GM18508 (cell line): ENCODE measurements around the gene SARDH.
"Not testable (repeated sequence)": the region's sequence is repeated elsewhere in the genome, so short reads cannot be mapped to it uniquely, and the experiment has no call there.

Experiments
- ATAC-seq: cut with Tn5 transposase; IDR thresholded peaks from one replicate; pipeline ENCODE4 v1.9.1; 2021; ENCODE audit warnings: moderate number of reproducible peaks; ENCODE audit not compliant: insufficient read depth, unreplicated experiment

SARDH gene

GRCh38 chr9:133761641-133762248 is 23.6 kb upstream of the SARDH start:
- ATAC-seq = no peak

GRCh38 chr9:133760713-133761290 is 22.6 kb upstream of the SARDH start:
- no peak for ATAC-seq

- no peak for ATAC-seq
Measured at GRCh38 chr9:133759946-133760345, 21.8 kb upstream of the SARDH start.

DNA sequence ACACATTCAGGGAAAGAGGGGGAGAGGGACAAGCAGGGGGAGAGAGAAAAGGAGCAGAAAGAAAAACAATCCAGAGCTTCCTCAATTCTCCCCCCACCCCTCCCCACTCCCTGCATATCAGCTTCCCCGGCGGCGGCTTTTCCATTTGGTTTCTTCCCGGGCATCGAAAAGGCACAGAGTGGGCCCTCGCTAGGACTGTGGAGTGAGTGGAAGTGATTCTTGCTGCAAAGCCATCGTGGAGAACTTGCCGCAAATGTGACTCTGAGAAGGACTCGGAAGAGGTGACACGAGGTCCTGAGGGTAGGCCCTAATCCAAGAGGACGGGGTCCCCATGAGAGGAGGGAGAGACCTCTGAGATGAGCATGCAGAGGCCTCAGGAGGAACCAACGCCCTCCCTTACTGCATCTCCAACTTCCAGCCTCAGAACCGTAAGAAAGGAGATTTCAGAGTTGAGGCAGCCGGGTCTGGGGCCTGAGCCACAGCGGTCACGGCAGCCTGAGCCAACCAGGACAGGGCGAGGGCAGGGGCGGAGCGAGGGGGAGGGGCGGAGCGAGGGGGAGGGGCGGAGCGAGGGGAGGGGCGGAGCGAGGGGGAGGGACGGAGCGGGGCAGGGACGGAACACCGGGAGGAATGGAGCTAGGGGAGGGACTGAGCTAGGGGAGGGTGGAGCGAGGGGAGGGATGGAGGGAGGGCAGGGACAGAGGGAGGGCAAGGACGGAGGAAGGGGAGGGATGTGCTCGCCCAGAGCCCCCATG is 21.2 kb upstream of the SARDH start:
- ATAC-seq = no peak

DNA sequence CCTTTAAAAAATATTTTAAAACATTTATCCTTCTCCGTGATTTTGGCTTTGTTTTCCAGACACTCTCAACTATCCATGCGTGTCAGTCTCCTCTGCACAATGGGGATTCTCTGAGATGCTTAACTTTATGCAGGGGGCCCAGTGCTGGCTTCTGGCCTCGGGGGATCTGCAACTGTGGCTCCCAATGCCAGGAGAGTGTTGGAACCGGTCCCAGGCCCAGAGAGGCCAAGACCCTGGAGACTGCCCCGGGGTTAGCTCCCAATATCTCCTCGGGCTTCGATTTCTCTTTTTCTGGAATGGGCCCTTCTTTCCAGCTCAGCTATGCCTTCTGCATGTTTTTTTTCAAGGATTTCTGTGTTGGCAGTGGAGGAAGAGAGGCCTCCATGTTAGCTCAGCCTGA is 20.1 kb upstream of the SARDH start:
- no peak for ATAC-seq

- no peak for ATAC-seq
Measured at GRCh38 chr9:133754688-133755227, 16.6 kb upstream of the SARDH start.

GRCh38 chr9:133754187-133754586 is 16.0 kb upstream of the SARDH start:
- ATAC-seq = no peak

DNA sequence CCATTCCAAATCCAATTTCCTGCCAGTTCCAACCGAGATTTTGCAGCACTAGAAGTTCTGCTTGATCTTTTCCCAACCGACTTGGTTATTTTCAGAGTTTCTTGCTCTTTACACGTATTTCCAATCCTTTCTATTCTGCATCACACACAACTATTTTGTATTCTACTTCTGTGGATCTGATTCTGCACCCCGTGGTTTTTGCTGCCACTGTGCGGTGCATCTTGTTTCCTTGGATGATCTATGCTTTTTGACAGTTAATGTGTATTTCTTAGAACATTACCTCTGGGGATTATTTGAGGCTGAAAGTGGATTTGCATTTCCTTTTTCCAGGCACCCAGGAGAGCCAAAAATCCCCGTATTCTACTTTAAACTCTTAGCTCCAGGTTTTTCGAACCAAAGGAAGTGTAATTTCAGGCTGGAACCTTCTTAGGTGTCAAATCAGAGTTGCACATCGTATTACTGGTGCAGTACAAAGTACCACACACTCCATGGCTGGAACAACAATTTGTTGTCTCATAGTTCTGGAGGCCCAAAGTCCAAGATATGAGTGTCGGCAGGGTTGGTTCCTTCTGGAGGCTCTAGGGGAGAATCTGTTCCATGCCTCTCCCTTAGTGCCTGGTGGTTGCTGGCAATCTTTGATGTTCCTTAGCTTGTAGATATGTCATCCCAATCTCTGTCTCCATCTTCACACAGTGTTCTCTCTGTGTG is 14.7 kb upstream of the SARDH start:
- ATAC-seq = no peak

GRCh38 chr9:133750982-133751649 is 13.0 kb upstream of the SARDH start:
- no peak for ATAC-seq

- no peak for ATAC-seq
Measured at GRCh38 chr9:133747309-133747708, 9.2 kb upstream of the SARDH start.

DNA sequence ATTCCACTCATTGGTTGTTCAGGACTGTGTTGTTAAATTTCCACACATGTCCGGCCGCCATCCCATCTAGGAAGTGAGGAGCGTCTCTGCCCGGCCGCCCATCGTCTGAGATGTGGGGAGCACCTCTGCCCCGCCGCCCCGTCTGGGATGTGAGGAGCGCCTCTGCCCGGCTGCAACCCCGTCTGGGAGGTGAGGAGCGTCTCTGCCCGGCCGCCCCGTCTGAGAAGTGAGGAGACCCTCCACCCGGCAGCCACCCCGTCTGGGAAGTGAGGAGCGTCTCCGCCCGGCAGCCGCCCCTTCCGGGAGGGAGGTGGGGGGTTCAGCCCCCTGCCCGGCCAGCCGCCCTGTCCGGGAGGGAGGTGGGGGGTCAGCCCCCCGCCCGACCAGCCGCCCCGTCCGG is 6.4 kb upstream of the SARDH start:
- not testable (repeated sequence) for ATAC-seq

DNA sequence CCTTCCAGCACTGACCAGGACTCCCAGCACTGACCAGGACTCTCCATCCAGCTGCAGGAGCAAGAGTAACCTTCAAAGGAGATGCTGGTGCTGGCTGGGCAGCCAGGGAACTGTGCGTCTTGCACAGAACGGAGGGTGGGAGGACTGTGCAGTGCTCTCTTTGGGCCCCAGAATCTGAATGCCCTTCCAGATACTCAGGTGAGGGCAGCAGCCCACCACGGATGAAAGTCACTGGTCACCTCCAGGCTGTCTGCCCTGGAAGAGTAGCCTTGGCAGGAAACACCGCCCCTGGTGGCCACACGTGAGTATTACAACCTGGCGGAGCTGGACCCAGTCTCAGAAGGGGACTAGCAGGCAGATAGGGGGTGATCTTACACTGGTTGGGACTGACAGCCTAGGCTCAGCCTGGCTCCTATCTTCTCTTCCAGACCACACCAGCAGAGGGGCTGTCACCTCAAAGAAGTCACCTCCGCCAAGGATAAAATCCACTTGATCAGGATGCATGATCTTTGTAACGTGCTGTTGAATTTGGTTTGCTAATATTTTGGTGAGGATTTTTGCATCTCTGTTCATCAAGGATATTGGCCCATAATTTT is 4.8 kb upstream of the SARDH start:
- no peak for ATAC-seq

DNA sequence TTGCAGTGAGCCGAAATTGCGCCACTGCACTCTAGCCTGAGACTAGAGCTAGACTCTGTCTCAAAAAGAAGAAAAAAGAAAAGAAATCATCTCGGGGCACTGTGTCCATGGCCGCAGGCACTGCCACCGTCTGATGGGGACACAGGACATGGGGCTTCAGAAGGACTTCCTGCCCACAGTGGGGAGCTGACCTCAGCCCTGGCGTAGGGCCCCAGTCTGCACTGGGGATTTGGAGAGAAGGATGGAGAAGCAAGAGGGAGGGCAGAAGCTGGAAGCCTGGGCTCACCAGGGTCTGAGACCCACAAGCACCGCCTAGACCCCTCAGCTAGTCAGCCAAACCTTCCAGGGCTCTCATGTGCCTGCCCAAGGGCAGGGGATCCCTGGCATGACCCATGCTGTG is 4.1 kb upstream of the SARDH start:
- ATAC-seq = no peak

GRCh38 chr9:133741716-133742115 is 3.6 kb upstream of the SARDH start:
- ATAC-seq = no peak

- ATAC-seq = no peak
Measured at GRCh38 chr9:133740911-133741310, 2.8 kb upstream of the SARDH start.

DNA sequence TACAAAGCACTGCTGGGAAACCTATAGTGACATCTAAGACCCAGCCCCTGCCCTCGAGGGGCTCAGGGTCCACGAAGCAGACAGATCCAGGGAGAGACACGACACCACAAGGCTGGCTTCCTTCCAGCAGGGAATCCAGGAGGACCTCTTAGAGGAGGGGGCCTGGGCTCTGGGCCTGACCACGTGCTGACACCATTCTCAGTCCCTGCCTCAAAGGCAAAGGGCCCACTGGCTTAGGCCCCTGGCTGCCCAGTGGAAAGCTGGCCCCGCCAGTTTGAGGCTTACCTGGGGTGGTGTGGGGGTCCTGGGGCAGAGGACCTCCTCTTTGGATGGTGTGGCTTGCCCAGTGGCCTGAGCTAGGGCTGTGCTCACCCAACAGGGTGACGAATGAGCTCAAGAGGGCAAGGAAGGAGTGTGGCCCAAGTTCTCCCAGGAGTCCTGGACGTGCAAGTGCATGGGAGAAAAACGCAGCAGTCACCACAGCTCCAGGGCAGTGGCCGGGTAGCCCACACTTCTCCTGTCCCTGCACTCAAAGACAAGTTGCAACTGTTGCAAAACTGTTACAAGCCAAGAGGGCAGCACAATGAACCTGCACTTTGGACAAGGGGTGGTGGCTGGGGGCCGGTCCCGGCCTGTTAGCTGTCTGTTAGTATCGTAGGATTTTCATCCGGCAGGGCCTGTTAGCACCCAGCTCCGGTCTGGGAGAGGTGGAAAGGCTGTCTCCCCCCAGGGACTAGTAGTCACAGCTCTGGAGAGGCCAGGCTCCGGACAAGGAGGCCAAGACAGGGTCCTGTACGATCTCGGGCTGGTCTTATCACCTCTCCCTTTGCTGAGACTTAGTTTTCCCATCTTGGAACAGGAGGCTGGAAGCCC is 1.5 kb upstream of the SARDH start:
- no peak for ATAC-seq

- ATAC-seq = no peak
Measured at GRCh38 chr9:133738640-133739225, 581 bp upstream of the SARDH start.

DNA sequence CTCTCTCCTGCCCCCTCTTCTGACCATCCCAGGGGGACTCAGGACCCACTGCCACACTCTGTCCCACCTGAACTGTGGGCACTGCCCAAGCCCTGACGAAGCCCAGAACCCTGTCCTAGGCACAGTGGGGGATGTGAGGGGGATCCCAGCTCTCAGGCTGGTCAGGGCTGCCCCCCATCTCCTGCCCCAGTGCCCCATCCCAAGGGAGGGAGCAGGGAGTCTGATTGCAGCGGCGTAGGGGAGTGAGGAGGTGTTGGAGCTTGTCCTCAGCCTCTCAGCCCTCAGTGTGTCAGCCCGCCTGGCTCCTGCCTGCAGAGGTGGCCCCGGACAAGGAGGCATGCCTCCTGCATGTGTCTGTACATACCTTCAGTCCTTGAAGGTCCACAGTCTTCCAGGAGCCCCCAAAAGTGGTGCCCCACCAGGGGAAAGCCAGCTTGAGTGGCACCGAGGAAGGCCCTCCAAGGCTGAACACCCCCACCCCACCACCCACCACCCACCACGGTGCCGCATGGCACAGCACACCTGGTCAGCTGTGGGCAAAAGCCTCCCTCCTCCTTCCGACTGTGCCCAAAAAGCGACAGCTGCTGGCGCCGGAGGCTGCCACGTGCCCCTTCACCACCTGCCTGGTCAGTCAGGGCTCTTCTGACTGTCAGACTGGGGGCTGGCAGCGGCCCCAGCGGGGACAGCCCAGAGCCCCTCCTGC is 930 bp downstream of the SARDH start:
- no peak for ATAC-seq
